Spleen (tissue), 7 donors: Measurements from ENCODE around the gene SORCS2.

Experiments
- POLR2A ChIP-seq, 3 donors: fragments of 450-650 bp; IDR thresholded peaks; one replicate each; pipeline ENCODE4 v1.5.1; 2017; ENCODE audit warnings: antibody characterized with exemption in 3 of 3, mild to moderate bottlenecking in 1 of 3
- POLR2AphosphoS5 ChIP-seq, 3 donors: sonication (generic); formaldehyde crosslinking; IDR thresholded peaks; one replicate each; pipeline ENCODE4 v1.5.1; 2017; ENCODE audit warnings: antibody characterized with exemption in 3 of 3
- TF ChIP-seq, protein P1 (sequence below), 11 experiments: fragments of 200-600 bp in 7 of 11; fragments of 450-650 bp in 4 of 11; sonication (generic) in 4 of 11; IDR thresholded peaks in 8 of 11; conservative IDR thresholded peaks in 3 of 11; 1 replicate in 7 of 11; 2 replicates in 4 of 11; pipeline versions ENCODE4 v1.4.0 to v1.8.0; 2016 to 2021; ENCODE audit warnings: antibody characterized with exemption in 11 of 11, inconsistent platforms in 4 of 11, mild to moderate bottlenecking in 1 of 11
- donor health status: DM: no; HTN: no; CAD: no; lungs with moderate emphysema.
- donor health status: DM: no; HTN: no; CAD: no.
- donor health status: DM: no; HTN: no; CAD: no.

GRCh38 chr4:7212921-7213320, 20.6 kb downstream of the SORCS2 start:
- TF ChIP-seq, protein P1, sequence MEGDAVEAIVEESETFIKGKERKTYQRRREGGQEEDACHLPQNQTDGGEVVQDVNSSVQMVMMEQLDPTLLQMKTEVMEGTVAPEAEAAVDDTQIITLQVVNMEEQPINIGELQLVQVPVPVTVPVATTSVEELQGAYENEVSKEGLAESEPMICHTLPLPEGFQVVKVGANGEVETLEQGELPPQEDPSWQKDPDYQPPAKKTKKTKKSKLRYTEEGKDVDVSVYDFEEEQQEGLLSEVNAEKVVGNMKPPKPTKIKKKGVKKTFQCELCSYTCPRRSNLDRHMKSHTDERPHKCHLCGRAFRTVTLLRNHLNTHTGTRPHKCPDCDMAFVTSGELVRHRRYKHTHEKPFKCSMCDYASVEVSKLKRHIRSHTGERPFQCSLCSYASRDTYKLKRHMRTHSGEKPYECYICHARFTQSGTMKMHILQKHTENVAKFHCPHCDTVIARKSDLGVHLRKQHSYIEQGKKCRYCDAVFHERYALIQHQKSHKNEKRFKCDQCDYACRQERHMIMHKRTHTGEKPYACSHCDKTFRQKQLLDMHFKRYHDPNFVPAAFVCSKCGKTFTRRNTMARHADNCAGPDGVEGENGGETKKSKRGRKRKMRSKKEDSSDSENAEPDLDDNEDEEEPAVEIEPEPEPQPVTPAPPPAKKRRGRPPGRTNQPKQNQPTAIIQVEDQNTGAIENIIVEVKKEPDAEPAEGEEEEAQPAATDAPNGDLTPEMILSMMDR (IDR thresholded peaks at IDR 0.05 in 8 of 11, conservative IDR thresholded peaks at IDR 0.05 in 3 of 11): no peak
- TF ChIP-seq POLR2A (IDR thresholded peaks at IDR 0.05): no peak
- no peak for TF ChIP-seq POLR2AphosphoS5 (IDR thresholded peaks at IDR 0.05)
